A549 (cell line): ENCODE results near the gene RADIL. TPM values are rescaled to one million over a fixed set of nuclear protein-coding genes. Genes with fewer than 3 reads are reported as not detected.
A peak's percentile ranks its signal among the peaks of the same experiment; 100 is the strongest.

Experiments used
- ATAC-seq, 2 experiments: fragments of 200-7000 bp in 1 of 2; fragments of >200 bp in 1 of 2; cut with Nextera tagmentation in 1 of 2; cut with Tn5 transposase in 1 of 2; 3 replicates each; pipeline versions ENCODE4 v1.8.0 to v1.9.1; 2018 to 2020; ENCODE audit warnings: mild to moderate bottlenecking in 1 of 2, moderate library complexity in 1 of 2
- CTCF ChIA-PET: fragments of 300-600 bp; sonication (Branson Sonifier 250); formaldehyde crosslinking; extraction: SDS; loops from one replicate; lab custom pipeline; 2021; ENCODE audit warnings: antibody characterized with exemption, inconsistent platforms; lab: Yijun Ruan, JAX
- POLR2A ChIA-PET: fragments of 350-600 bp; formaldehyde crosslinking; extraction: SDS; loops from one replicate; lab custom pipeline; 2021; ENCODE audit warnings: antibody characterized with exemption, inconsistent platforms; lab: Yijun Ruan, JAX
- DNase-seq, 2 experiments: peaks; one replicate each; pipeline versions ENCODE4 v3.0.0 to v3.0.0-alpha.2; 2011 to 2016; ENCODE audit warnings: low read depth in 1 of 2, low spot score in 1 of 2
- FAIRE-seq: peaks from 2 replicates; lab custom pipeline; 2011; peaks lifted over from hg19 to GRCh38; lab: Jason Lieb, UNC
- H3K27ac ChIP-seq, 2 experiments: fragments of >200 bp; sonication (Bioruptor Twin); formaldehyde crosslinking; 3 replicates each; pipeline ENCODE4 v1.5.1; 2016 to 2017
- H3K4me1 ChIP-seq: fragments of >200 bp; sonication (Bioruptor Twin); formaldehyde crosslinking; 3 replicates; pipeline ENCODE4 v1.6.1; 2016
- H3K4me2 ChIP-seq: fragments of >200 bp; sonication (Bioruptor Twin); formaldehyde crosslinking; 3 replicates; pipeline ENCODE4 v1.6.1; 2016
- H3K4me3 ChIP-seq: fragments of >200 bp; sonication (Bioruptor Twin); formaldehyde crosslinking; 3 replicates; pipeline ENCODE4 v1.5.1; 2016
- H3K9me3 ChIP-seq: fragments of >200 bp; sonication (Bioruptor Twin); formaldehyde crosslinking; 3 replicates; pipeline ENCODE4 v1.6.1; 2016
- CBX2 ChIP-seq: fragments of 200-600 bp; sonication (generic); IDR thresholded peaks from 2 replicates; pipeline ENCODE4 v1.6.1; 2016; ENCODE audit warnings: low read depth, mild to moderate bottlenecking, borderline replicate concordance
- CEBPB ChIP-seq, 2 experiments: fragments of >200 bp in 1 of 2; sonication (Bioruptor Twin) in 1 of 2; formaldehyde crosslinking in 1 of 2; IDR thresholded peaks; 2 replicates each; pipeline ENCODE4 v1.6.1; 2012 to 2016
- CHD4 ChIP-seq: fragments of 200-600 bp; sonication (generic); IDR thresholded peaks from 2 replicates; pipeline ENCODE4 v1.6.1; 2016; ENCODE audit warnings: antibody characterized with exemption, mild to moderate bottlenecking, borderline replicate concordance
- EHF ChIP-seq: fragments of 250-450 bp; sonication (Bioruptor Pico); IDR thresholded peaks from 2 replicates; pipeline ENCODE4 v1.5.0; 2020; ENCODE audit warnings: mild to moderate bottlenecking
- EHMT2 ChIP-seq: fragments of 200-600 bp; sonication (generic); IDR thresholded peaks from 2 replicates; pipeline ENCODE4 v1.6.1; 2016; ENCODE audit warnings: antibody characterized with exemption, low read depth, mild to moderate bottlenecking, moderate library complexity
- JUN ChIP-seq, 2 experiments: fragments of >200 bp; sonication (Bioruptor Twin); formaldehyde crosslinking; IDR thresholded peaks; 2 replicates in 1 of 2; 3 replicates in 1 of 2; pipeline ENCODE4 v1.6.1; 2016 to 2017
- JUNB ChIP-seq: fragments of >200 bp; sonication (Bioruptor Twin); formaldehyde crosslinking; IDR thresholded peaks from 2 replicates; pipeline ENCODE4 v1.6.1; 2016
- KDM1A ChIP-seq: fragments of 200-600 bp; sonication (generic); IDR thresholded peaks from 2 replicates; pipeline ENCODE4 v1.6.1; 2016; ENCODE audit warnings: low read depth, mild to moderate bottlenecking
- KDM5A ChIP-seq: fragments of 200-600 bp; sonication (generic); IDR thresholded peaks from 2 replicates; pipeline ENCODE4 v1.6.1; 2016; ENCODE audit warnings: antibody characterized with exemption, mild to moderate bottlenecking
- MAZ ChIP-seq: fragments of 150-350 bp; IDR thresholded peaks from 2 replicates; pipeline ENCODE4 v1.6.1; 2014; ENCODE audit warnings: antibody characterized with exemption, low read depth, low read length, borderline replicate concordance
- NFE2L2 ChIP-seq: fragments of 150-350 bp; conservative IDR thresholded peaks from 2 replicates; pipeline ENCODE4 v1.6.1; 2014; ENCODE audit warnings: low read length
- PHF8 ChIP-seq: fragments of 200-600 bp; sonication (generic); IDR thresholded peaks from 2 replicates; pipeline ENCODE4 v1.6.1; 2016; ENCODE audit warnings: low read depth, mild to moderate bottlenecking, antibody characterized with exemption, moderate library complexity, borderline replicate concordance
- RARB ChIP-seq: fragments of 250-450 bp; sonication (Bioruptor Pico); IDR thresholded peaks from 2 replicates; pipeline ENCODE4 v1.8.0; 2021; ENCODE audit warnings: mild to moderate bottlenecking, moderate library complexity
- ZC3H11A ChIP-seq: fragments of 450-650 bp; IDR thresholded peaks from 2 replicates; pipeline ENCODE4 v1.6.1; 2014; ENCODE audit warnings: antibody characterized with exemption, mild to moderate bottlenecking
- ZFP36 ChIP-seq: fragments of 450-650 bp; IDR thresholded peaks from 2 replicates; pipeline ENCODE4 v1.6.1; 2014; ENCODE audit warnings: borderline replicate concordance; ENCODE audit not compliant: partially characterized antibody
- WGBS: methylation state at CpG from one replicate; pipeline ENCODE4 v1.1.6; 2017; ENCODE audit errors: missing lambda C conversion rate; 5-methylcytosine and 5-hydroxymethylcytosine counted together
- polyA plus RNA-seq, 4 experiments: library from polyadenylated mRNA; depleted of rRNA in 3 of 4; stranded (reverse); fragments of >200 nt; fragmentation: RNase III in 1 of 4; extraction: RNeasy Plus Mini Kit Qiagen cat#74134 plus additional on column Dnase treatment in 1 of 4; gene quantifications; 2 replicates in 3 of 4; 3 replicates in 1 of 4; pipeline ENCODE4 v1.2.3, GENCODE V29; 2011 to 2017
- TF ChIP-seq, protein P1 (sequence below): IDR thresholded peaks from 2 replicates; pipeline ENCODE4 v1.6.1; 2012; ENCODE audit warnings: low read depth, borderline replicate concordance
- TF ChIP-seq, protein P2 (sequence below): fragments of 200-600 bp; sonication (generic); IDR thresholded peaks from 2 replicates; pipeline ENCODE4 v1.6.1; 2016; ENCODE audit warnings: antibody characterized with exemption, mild to moderate bottlenecking, moderate library complexity
- TF ChIP-seq, protein P3 (sequence below): fragments of 450-650 bp; IDR thresholded peaks from 2 replicates; pipeline ENCODE4 v1.6.1; 2014; ENCODE audit warnings: antibody characterized with exemption

Gene RADIL
- polyA plus RNA-seq, 2 of the 4 experiments (the other 2 are of a cell fraction): 1.0 to 1.1 TPM

DNA sequence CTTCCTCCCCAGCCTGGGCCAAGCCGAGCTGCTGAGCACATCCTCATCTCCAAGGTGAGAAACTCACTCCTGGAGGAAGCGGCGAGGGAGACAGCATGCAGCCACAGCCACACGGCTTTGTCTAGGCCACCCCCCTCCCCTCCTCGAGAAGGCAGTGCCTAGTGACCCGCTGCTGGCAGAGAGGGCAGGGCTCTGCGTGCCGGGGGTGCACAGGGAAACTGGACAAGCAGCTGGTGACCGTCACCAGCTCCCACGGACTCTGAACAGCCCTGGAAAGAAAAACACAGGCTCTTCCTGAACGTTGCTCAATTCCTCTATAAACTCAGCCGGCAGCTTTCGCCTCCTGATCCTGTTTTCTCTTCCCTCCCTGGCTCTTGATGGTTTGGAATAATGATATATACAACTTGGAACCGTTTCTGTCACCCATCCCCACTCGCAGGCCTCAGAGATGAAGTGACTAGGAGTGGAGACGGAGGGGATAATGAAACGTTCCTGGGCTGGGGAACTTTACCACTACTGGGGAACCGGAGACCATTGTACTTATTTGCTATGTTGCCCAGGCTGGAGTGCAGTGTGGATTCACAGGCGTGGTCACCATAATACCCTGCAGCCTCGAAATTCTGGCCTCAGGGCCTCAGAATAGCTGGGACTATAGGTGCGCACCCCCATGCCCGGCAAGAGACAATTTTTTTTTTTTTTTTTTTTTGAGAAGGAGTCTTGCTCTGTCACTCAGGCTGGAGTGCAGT, 41.0 kb downstream of the RADIL start:
- H3K4me2 ChIP-seq: no peak overlapping the region
- no peak for TF ChIP-seq PHF8
- TF ChIP-seq EHF (CRISPR knock-in tag): no peak
- TF ChIP-seq MAZ: no peak
- no peak for TF ChIP-seq CEBPB (IDR thresholded peaks at IDR 0.05)
- TF ChIP-seq NFE2L2: no peak
- no peak overlapping the region for H3K4me3 ChIP-seq
- WGBS: 61% methylated on average over 22 of the region's 22 CpGs
- no peaks in the 10 kb centered on the region for H3K4me1 ChIP-seq
- CTCF ChIA-PET: interaction anchor here (0.6 to 0.9 kb wide), 3 partner anchors 10 to 94 kb away, joined by 3 to 4 read pairs (median 3); no protein-coding TSS in a partner anchor
- POLR2A ChIA-PET: no interaction called here
- ATAC-seq (peak in 1 of 2 experiments; percentile 22; a peak in 1 of 6 replicates), FAIRE-seq (no peak), DNase-seq (no peak)
- H3K9me3 ChIP-seq: no peaks in the 10 kb centered on the region
- no peak overlapping the region for H3K27ac ChIP-seq

DNA sequence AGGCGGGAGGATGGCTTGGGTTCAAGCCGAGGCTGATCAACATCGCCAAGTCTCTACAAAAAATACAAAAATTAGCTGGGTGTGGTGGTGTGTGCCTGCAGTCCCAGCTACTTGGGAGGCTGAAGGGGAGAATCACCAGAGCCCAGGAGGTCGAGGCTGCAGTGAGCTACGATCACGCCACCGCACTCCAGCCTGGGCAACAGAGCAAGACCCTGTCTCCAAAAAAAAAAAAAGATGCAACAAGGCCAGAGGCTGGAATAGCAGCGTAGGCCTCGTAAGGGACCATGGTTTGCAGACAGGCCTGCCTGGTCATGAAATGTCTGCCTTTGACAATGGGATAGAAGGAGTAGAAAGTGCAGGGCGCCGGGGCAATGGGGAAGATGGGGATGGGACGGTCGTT, 41.7 kb downstream of the RADIL start:
- POLR2A ChIA-PET: no interaction called here
- Histone ChIP-seq H3K4me3 (no peak overlapping the region), H3K4me1 (no peaks in the 10 kb centered on the region), H3K27ac (no peak overlapping the region), H3K4me2 (no peak overlapping the region), H3K9me3 (no peaks in the 10 kb centered on the region)
- TF ChIP-seq NFE2L2: no peak
- TF ChIP-seq JUN (IDR thresholded peaks at IDR 0.05): no peak
- no peak for TF ChIP-seq CHD4
- TF ChIP-seq, protein P1, sequence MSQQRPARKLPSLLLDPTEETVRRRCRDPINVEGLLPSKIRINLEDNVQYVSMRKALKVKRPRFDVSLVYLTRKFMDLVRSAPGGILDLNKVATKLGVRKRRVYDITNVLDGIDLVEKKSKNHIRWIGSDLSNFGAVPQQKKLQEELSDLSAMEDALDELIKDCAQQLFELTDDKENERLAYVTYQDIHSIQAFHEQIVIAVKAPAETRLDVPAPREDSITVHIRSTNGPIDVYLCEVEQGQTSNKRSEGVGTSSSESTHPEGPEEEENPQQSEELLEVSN: no peak
- TF ChIP-seq CEBPB (IDR thresholded peaks at IDR 0.05): no peak
- no peak for TF ChIP-seq KDM1A
- TF ChIP-seq, protein P2, sequence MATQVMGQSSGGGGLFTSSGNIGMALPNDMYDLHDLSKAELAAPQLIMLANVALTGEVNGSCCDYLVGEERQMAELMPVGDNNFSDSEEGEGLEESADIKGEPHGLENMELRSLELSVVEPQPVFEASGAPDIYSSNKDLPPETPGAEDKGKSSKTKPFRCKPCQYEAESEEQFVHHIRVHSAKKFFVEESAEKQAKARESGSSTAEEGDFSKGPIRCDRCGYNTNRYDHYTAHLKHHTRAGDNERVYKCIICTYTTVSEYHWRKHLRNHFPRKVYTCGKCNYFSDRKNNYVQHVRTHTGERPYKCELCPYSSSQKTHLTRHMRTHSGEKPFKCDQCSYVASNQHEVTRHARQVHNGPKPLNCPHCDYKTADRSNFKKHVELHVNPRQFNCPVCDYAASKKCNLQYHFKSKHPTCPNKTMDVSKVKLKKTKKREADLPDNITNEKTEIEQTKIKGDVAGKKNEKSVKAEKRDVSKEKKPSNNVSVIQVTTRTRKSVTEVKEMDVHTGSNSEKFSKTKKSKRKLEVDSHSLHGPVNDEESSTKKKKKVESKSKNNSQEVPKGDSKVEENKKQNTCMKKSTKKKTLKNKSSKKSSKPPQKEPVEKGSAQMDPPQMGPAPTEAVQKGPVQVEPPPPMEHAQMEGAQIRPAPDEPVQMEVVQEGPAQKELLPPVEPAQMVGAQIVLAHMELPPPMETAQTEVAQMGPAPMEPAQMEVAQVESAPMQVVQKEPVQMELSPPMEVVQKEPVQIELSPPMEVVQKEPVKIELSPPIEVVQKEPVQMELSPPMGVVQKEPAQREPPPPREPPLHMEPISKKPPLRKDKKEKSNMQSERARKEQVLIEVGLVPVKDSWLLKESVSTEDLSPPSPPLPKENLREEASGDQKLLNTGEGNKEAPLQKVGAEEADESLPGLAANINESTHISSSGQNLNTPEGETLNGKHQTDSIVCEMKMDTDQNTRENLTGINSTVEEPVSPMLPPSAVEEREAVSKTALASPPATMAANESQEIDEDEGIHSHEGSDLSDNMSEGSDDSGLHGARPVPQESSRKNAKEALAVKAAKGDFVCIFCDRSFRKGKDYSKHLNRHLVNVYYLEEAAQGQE: no peak
- no peak for TF ChIP-seq RARB (CRISPR knock-in tag)
- no peak for TF ChIP-seq CBX2
- TF ChIP-seq KDM5A: no peak
- TF ChIP-seq JUNB: no peak
- TF ChIP-seq ZC3H11A: no peak
- no peak for TF ChIP-seq EHMT2
- no peak for TF ChIP-seq ZFP36
- TF ChIP-seq, protein P3, sequence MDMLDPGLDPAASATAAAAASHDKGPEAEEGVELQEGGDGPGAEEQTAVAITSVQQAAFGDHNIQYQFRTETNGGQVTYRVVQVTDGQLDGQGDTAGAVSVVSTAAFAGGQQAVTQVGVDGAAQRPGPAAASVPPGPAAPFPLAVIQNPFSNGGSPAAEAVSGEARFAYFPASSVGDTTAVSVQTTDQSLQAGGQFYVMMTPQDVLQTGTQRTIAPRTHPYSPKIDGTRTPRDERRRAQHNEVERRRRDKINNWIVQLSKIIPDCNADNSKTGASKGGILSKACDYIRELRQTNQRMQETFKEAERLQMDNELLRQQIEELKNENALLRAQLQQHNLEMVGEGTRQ: no peak
- DNase-seq: no peak
- CTCF ChIA-PET: interaction anchor here (0.6 to 0.9 kb wide), 2 partner anchors 10 to 43 kb away, joined by 3 to 4 read pairs; no protein-coding TSS in a partner anchor
- no peak for FAIRE-seq
- no peak for ATAC-seq
- 89% methylated on average over 13 of the region's 13 CpGs for WGBS
